K562 (cell line): ENCODE data around the gene VAPB. TPM values are rescaled to one million over a fixed set of nuclear protein-coding genes. Genes with fewer than 3 reads are reported as not detected.

Experiments
- CTBP1 ChIP-seq: fragments of 450-650 bp; IDR thresholded peaks from 2 replicates; pipeline ENCODE4 v1.6.1; 2016; ENCODE audit warnings: borderline replicate concordance
- EHMT2 ChIP-seq: fragments of 450-650 bp; IDR thresholded peaks from 2 replicates; pipeline ENCODE4 v1.6.1; 2018; ENCODE audit warnings: antibody characterized with exemption
- ESRRA ChIP-seq: fragments of 450-650 bp; IDR thresholded peaks from 2 replicates; pipeline ENCODE4 v1.6.1; 2014; ENCODE audit warnings: low read depth, mild to moderate bottlenecking, moderate library complexity, borderline replicate concordance
- ESRRB ChIP-seq: fragments of 250-450 bp; sonication (Bioruptor Pico); IDR thresholded peaks from 2 replicates; pipeline ENCODE4 v1.5.0; 2020; ENCODE audit warnings: mild to moderate bottlenecking, moderate library complexity, borderline replicate concordance
- GTF2E2 ChIP-seq: fragments of 200-800 bp; sonication (Bioruptor generic); IDR thresholded peaks from 2 replicates; pipeline ENCODE4 v1.6.1; 2016; ENCODE audit warnings: missing genetic modification characterization, missing compliant biosample characterization
- HDAC1 ChIP-seq, 2 experiments: fragments of 450-650 bp; IDR thresholded peaks; 2 replicates each; pipeline ENCODE4 v1.6.1; 2016 to 2017; ENCODE audit warnings: inconsistent platforms in 1 of 2, mild to moderate bottlenecking in 1 of 2, moderate library complexity in 1 of 2
- ILK ChIP-seq: fragments of 450-650 bp; IDR thresholded peaks from 2 replicates; pipeline ENCODE4 v1.6.1; 2016; ENCODE audit warnings: missing genetic modification characterization, low read depth, mild to moderate bottlenecking, missing compliant biosample characterization, moderate library complexity, borderline replicate concordance
- LCOR ChIP-seq: sonication (generic); formaldehyde crosslinking; IDR thresholded peaks from 2 replicates; pipeline ENCODE4 v1.8.0; 2022; ENCODE audit warnings: mild to moderate bottlenecking, missing genetic modification reagents
- NBN ChIP-seq: fragments of 450-650 bp; IDR thresholded peaks from 2 replicates; pipeline ENCODE4 v1.6.1; 2016; ENCODE audit warnings: low read depth, mild to moderate bottlenecking
- NCOA1 ChIP-seq: fragments of 450-650 bp; IDR thresholded peaks from 2 replicates; pipeline ENCODE4 v1.6.1; 2016; ENCODE audit warnings: low read depth
- NFE2 ChIP-seq: IDR thresholded peaks from 2 replicates; pipeline ENCODE4 v1.6.1; 2014; ENCODE audit warnings: antibody characterized with exemption, low read depth
- NR2F6 ChIP-seq: fragments of 450-650 bp; formaldehyde crosslinking; IDR thresholded peaks from 2 replicates; pipeline ENCODE4 v1.4.0; 2020; ENCODE audit warnings: mild to moderate bottlenecking
- RCOR1 ChIP-seq, 2 experiments: IDR thresholded peaks; 2 replicates each; pipeline ENCODE4 v1.6.1; 2012; ENCODE audit warnings: low read depth in 2 of 2, low read length in 2 of 2, borderline replicate concordance in 1 of 2, improper control_type of control experiment in 1 of 2
- SMARCA4 ChIP-seq: fragments of 450-650 bp; IDR thresholded peaks from 2 replicates; pipeline ENCODE4 v1.6.1; 2016
- SMARCC2 ChIP-seq: fragments of 450-650 bp; IDR thresholded peaks from 2 replicates; pipeline ENCODE4 v1.6.1; 2017; ENCODE audit warnings: antibody characterized with exemption, moderate library complexity, mild to moderate bottlenecking, low read depth
- SMARCE1 ChIP-seq: fragments of 450-650 bp; IDR thresholded peaks from 2 replicates; pipeline ENCODE4 v1.7.1; 2016; ENCODE audit warnings: mild to moderate bottlenecking
- TCF3 ChIP-seq: sonication (generic); formaldehyde crosslinking; IDR thresholded peaks from 2 replicates; pipeline ENCODE4 v1.4.0; 2020; ENCODE audit warnings: mild to moderate bottlenecking, missing genetic modification reagents
- ZNF316 ChIP-seq: fragments of 450-650 bp; IDR thresholded peaks from 2 replicates; pipeline ENCODE4 v1.6.1; 2016
- ZNF561 ChIP-seq: fragments of 450-650 bp; formaldehyde crosslinking; conservative IDR thresholded peaks from 2 replicates; pipeline ENCODE4 v1.4.0; 2020; ENCODE audit warnings: mild to moderate bottlenecking, moderate library complexity
- ZNF766 ChIP-seq: fragments of 200-800 bp; sonication (Bioruptor generic); conservative IDR thresholded peaks from 2 replicates; pipeline ENCODE4 v1.6.1; 2016; ENCODE audit warnings: missing genetic modification characterization, missing compliant biosample characterization
- polyA plus RNA-seq, 8 experiments: library from polyadenylated mRNA; depleted of rRNA in 4 of 8; stranded (reverse) in 5 of 8; unstranded in 3 of 8; fragments of >200 nt; fragmentation: Nextera tagmentation in 2 of 8; fragmentation: Illumina TruSeq in 1 of 8; extraction: Ambion mirVana in 2 of 8; extraction: Trizol in 1 of 8; gene quantifications; 2 replicates each; pipeline versions ENCODE4 v1.2.1 to v1.2.3, GENCODE V29; 2011 to 2014; ENCODE audit warnings: inconsistent platforms in 1 of 8, missing spikeins in 1 of 8
- total RNA-seq, 7 experiments: library from RNA; depleted of rRNA in 6 of 7; stranded (reverse); fragments of >200 nt in 6 of 7; fragmentation: Illumina TruSeq in 2 of 7; extraction: Trizol in 2 of 7; gene quantifications; 2 replicates each; pipeline versions ENCODE4 v1.2.1 to v1.2.3, GENCODE V29; 2011 to 2021; ENCODE audit warnings: low replicate concordance in 1 of 7
- TF ChIP-seq, protein P1 (sequence below): fragments of 450-650 bp; IDR thresholded peaks from 2 replicates; pipeline ENCODE4 v1.6.1; 2014; ENCODE audit warnings: low read depth, mild to moderate bottlenecking, moderate library complexity, borderline replicate concordance
- TF ChIP-seq, protein P2 (sequence below): sonication (generic); IDR thresholded peaks from 2 replicates; pipeline ENCODE4 v1.6.1; 2016
- TF ChIP-seq, protein P3 (sequence below): sonication (generic); formaldehyde crosslinking; IDR thresholded peaks from 2 replicates; pipeline ENCODE4 v1.8.0; 2022; ENCODE audit warnings: mild to moderate bottlenecking, low read depth, missing genetic modification reagents
- TF ChIP-seq, protein P4 (sequence below): sonication (generic); formaldehyde crosslinking; IDR thresholded peaks from 2 replicates; pipeline ENCODE4 v1.8.1; 2022; ENCODE audit warnings: missing genetic modification reagents

Gene VAPB
- total and polyA plus RNA-seq, 9 of the 15 experiments (the other 6 are each of a cell fraction or from before 2014, with no cell fraction given): 3.4 to 51.0 (median 27.9) TPM

DNA sequence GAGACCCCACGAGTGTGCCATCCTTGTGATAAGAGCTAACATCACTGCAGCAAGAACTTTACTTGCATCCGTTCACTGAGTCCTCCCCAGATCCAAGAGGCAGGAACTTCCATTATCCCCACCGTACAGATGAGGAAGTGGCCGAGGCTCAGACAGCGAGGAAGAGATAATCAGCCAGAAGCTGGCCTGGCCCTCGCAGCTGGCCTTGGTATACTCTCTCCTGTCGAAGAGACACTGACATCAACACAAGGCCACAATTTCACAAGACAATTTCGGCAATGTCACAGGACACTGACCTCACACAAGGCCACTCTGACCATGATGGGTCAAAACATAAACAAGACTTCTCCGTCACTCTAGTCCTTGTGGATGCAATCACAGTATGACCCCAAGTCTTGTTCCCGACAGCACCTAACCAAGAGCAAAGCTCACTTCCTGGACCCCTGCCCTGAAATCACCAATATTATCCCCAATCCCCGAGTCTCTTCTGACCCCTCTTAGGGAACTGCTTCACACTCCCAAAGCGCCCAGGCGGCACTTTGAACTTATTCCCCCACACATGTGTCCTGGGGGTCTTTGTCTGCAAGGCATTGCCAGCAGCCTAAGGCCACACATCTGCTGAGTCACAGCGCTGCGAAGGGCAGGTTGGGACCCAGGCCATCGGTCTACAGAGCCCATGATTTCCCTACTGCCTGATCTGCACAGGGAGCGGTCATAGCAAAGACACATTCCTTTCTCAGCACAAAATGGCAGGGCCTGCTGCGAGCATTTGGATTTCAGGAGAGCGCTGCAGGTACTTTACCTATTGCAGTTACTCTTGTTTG lies 14.8 kb upstream of the VAPB start (continued):
- TF ChIP-seq ZNF766 (CRISPR knock-in tag) (0 out of 2 replicates have a peak, but pooled peaks have one; percentile 24), NBN (peak; percentile 25; the same call in 1 of the 2 replicates), LCOR (0 out of 2 replicates have a peak, but pooled peaks have one; percentile 23), SMARCC2 (no peak), NR2F6 (CRISPR knock-in tag) (no peak), EHMT2 (peak; percentile 24; the same call in 1 of the 2 replicates), SMARCE1 (0 out of 2 replicates have a peak, but pooled peaks have one; percentile 30), GTF2E2 (no peak), CTBP1 (peak; percentile 59; the same call in 1 of the 2 replicates), ILK (tag) (no peak), RCOR1 (IDR thresholded peaks at IDR 0.05; ENCODE audit: borderline replicate concordance in 1 of 2, low read depth in 2 of 2, low read length in 2 of 2) (peak in 1 of 2 experiments; percentile 56; a peak in 1 of 4 replicates), ZNF316 (peak; percentile 57; the same call in 1 of the 2 replicates), ESRRA (peak; percentile 58), SMARCA4 (0 out of 2 replicates have a peak, but pooled peaks have one; percentile 23), NCOA1 (no peak), NFE2 (peak; percentile 78), ESRRB (no peak), ZNF561 (CRISPR knock-in tag) (no peak), HDAC1 (IDR thresholded peaks at IDR 0.05) (peak in 1 of 2 experiments; percentile 19; a peak in 1 of 4 replicates), TCF3 (CRISPR knock-in tag) (peak; percentile 80)
- TF ChIP-seq, protein P1, sequence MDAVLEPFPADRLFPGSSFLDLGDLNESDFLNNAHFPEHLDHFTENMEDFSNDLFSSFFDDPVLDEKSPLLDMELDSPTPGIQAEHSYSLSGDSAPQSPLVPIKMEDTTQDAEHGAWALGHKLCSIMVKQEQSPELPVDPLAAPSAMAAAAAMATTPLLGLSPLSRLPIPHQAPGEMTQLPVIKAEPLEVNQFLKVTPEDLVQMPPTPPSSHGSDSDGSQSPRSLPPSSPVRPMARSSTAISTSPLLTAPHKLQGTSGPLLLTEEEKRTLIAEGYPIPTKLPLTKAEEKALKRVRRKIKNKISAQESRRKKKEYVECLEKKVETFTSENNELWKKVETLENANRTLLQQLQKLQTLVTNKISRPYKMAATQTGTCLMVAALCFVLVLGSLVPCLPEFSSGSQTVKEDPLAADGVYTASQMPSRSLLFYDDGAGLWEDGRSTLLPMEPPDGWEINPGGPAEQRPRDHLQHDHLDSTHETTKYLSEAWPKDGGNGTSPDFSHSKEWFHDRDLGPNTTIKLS: no peak
- TF ChIP-seq, protein P2, sequence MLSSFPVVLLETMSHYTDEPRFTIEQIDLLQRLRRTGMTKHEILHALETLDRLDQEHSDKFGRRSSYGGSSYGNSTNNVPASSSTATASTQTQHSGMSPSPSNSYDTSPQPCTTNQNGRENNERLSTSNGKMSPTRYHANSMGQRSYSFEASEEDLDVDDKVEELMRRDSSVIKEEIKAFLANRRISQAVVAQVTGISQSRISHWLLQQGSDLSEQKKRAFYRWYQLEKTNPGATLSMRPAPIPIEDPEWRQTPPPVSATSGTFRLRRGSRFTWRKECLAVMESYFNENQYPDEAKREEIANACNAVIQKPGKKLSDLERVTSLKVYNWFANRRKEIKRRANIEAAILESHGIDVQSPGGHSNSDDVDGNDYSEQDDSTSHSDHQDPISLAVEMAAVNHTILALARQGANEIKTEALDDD: no peak
- TF ChIP-seq, protein P3, sequence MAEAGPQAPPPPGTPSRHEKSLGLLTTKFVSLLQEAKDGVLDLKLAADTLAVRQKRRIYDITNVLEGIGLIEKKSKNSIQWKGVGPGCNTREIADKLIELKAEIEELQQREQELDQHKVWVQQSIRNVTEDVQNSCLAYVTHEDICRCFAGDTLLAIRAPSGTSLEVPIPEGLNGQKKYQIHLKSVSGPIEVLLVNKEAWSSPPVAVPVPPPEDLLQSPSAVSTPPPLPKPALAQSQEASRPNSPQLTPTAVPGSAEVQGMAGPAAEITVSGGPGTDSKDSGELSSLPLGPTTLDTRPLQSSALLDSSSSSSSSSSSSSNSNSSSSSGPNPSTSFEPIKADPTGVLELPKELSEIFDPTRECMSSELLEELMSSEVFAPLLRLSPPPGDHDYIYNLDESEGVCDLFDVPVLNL (CRISPR knock-in tag): no peak
- TF ChIP-seq, protein P4, sequence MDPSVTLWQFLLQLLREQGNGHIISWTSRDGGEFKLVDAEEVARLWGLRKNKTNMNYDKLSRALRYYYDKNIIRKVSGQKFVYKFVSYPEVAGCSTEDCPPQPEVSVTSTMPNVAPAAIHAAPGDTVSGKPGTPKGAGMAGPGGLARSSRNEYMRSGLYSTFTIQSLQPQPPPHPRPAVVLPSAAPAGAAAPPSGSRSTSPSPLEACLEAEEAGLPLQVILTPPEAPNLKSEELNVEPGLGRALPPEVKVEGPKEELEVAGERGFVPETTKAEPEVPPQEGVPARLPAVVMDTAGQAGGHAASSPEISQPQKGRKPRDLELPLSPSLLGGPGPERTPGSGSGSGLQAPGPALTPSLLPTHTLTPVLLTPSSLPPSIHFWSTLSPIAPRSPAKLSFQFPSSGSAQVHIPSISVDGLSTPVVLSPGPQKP: no peak
